SK-N-MC (cell line): ENCODE results near the gene VASN.
"Not testable (repeated sequence)": the region's sequence is repeated elsewhere in the genome, so short reads cannot be mapped to it uniquely, and the experiment has no call there.

Experiments
- DNase-seq: peaks from one replicate; pipeline ENCODE4 v3.0.0-alpha.2; 2011; ENCODE audit warnings: low read depth, low spot score
- H3K27ac ChIP-seq: fragments of 200-600 bp; sonication (generic); 2 replicates; pipeline ENCODE4 v1.5.1; 2016; ENCODE audit warnings: mixed run types
- H3K36me3 ChIP-seq: fragments of 200-600 bp; sonication (generic); 2 replicates; pipeline ENCODE4 v1.6.1; 2017; ENCODE audit warnings: antibody characterized with exemption, low read length, mixed read lengths; ENCODE audit not compliant: insufficient read depth
- H3K4me3 ChIP-seq: fragments of 200-600 bp; sonication (generic); 2 replicates; pipeline ENCODE4 v1.5.1; 2016
- H3K9ac ChIP-seq: fragments of 200-600 bp; sonication (generic); 2 replicates; pipeline ENCODE4 v1.8.0; 2017; ENCODE audit warnings: mixed run types, mixed read lengths; ENCODE audit not compliant: insufficient read length
- H3K9me3 ChIP-seq: fragments of 200-600 bp; sonication (generic); 2 replicates; pipeline ENCODE4 v1.6.1; 2017; ENCODE audit warnings: low read depth, mild to moderate bottlenecking, antibody characterized with exemption, low read length, moderate library complexity, mixed read lengths
- EZH2 ChIP-seq: fragments of 200-600 bp; sonication (generic); IDR thresholded peaks from one replicate; pipeline ENCODE4 v1.6.1; 2017; ENCODE audit warnings: antibody characterized with exemption
- FOXP2 ChIP-seq: optimal IDR thresholded peaks from 2 replicates; pipeline ENCODE3; 2011; ENCODE audit warnings: mild to moderate bottlenecking, moderate library complexity; ENCODE audit not compliant: insufficient read depth; ENCODE audit errors: extremely low read length, control extremely low read depth
- POLR2AphosphoS5 ChIP-seq: IDR thresholded peaks from 2 replicates; pipeline ENCODE4 v1.6.1; 2012; ENCODE audit warnings: mild to moderate bottlenecking, low read depth, low read length, borderline replicate concordance

Gene VASN

DNA sequence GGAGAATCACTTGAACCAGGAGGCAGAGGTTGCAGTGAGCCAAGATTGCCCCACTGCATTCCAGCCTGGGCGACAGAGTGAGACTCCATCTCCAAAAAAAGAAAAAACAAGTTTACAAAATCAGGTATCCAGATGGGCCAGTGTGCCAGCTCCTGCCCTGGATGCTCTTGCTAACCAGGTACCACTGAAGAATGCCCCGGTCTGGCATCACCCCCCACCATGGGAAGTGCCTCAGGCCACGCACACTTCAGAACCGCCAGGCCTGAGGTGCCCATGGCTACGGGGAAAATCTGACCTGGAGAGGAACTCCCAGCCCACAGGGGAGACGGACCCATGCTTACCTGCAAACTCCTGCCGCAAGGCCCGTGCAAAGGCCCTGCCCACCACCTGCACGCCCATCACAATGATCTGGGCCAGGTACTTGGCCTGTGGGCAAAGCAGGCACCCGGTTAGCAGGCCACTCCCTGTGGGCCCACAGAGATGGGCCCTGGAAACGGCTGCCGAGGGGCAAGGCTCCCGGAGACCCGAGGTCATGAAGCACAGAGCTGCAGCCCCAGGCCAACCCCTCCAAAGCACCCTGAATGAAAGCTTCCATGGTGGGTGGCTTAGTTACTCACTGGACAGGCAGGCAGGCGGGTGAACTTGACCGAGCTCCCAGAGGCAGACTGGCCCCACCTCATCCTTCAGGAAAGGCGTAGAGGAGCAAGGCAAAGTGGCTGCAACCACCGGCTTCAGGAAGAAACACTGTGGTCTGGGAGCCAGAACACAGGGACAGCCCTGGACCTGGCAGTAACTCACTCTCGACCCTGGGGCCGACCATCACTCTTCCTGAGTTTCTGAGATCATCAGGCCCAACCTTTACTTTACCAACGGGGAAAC lies 28.5 kb upstream of the VASN start:
- no peak for DNase-seq
- no peak overlapping the region for H3K27ac ChIP-seq
- H3K9ac ChIP-seq = no peak overlapping the region
- TF ChIP-seq POLR2AphosphoS5 (no peak), FOXP2 (no peak), EZH2 (no peak)
- H3K4me3 ChIP-seq = no peak overlapping the region
- no peaks in the 10 kb centered on the region for H3K9me3 ChIP-seq
- H3K36me3 ChIP-seq = peaks cover 11% of the 10 kb centered on the region; the same call in 1 of the 2 replicates

GRCh38 chr16:4344300-4344982 lies 27.2 kb upstream of the VASN start:
- H3K4me3 ChIP-seq, DNase-seq, H3K9ac ChIP-seq, H3K9me3 ChIP-seq: not testable (repeated sequence)
- Histone ChIP-seq H3K27ac (peak overlapping the region; percentile 75), H3K36me3 (peaks cover 13% of the 10 kb centered on the region; the same call in 1 of the 2 replicates)

DNA sequence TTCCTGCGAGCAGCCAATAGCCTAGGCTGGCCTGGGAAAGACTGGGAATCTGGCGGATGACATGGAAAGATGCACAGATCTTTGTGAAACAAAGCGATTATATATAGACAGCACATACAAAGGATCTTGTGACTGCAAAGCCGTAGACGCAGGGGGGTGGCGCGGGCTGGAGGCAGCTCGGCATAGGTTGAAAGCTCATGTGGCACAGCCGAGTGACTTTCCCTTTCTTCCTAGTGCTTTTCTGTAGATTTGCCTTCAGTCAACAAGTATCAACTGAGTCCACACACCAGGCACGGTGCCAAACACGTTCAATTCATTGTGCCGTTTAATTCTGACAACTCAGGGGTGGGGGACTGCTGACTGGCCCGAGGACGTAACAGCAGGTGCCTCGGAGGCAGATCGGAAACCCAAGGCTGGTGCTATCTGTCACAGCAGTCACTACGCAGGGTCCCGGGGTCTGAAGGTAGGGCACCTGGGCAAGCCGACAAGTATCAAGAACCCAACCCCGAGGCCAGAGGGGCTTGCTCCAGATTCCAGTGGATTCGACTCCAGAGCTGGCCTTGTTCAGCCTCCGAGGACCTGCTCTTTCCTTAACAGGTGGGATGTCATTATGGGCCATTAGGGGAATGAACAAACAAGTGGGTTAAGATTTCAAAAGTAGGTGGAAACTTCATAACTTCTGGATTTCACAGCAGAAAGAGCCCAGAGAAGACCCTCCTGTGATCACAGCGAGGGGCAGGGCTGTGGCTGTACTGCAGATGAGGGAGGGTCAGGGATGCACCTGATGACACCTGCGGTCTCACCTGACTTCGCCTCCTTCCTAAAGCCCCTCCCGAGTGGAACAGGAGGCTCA lies 26.4 kb upstream of the VASN start:
- Histone ChIP-seq H3K36me3 (peaks cover 15% of the 10 kb centered on the region; the same call in 1 of the 2 replicates), H3K4me3 (no peak overlapping the region), H3K9me3 (no peaks in the 10 kb centered on the region), H3K27ac (peak overlapping the region; percentile 75), H3K9ac (no peak overlapping the region)
- no peak for DNase-seq
- TF ChIP-seq EZH2 (no peak), POLR2AphosphoS5 (peak; percentile 4; the same call in 1 of the 2 replicates), FOXP2 (no peak)

- DNase-seq = no peak
- TF ChIP-seq POLR2AphosphoS5 (no peak), EZH2 (no peak), FOXP2 (no peak)
- Histone ChIP-seq H3K36me3 (peaks cover 8% of the 10 kb centered on the region; the same call in 1 of the 2 replicates), H3K9me3 (no peaks in the 10 kb centered on the region), H3K27ac (no peak overlapping the region), H3K9ac (no peak overlapping the region), H3K4me3 (no peak overlapping the region)
These were observed 25.5 kb upstream of the VASN start for GRCh38 chr16:4345836-4346781.

DNA sequence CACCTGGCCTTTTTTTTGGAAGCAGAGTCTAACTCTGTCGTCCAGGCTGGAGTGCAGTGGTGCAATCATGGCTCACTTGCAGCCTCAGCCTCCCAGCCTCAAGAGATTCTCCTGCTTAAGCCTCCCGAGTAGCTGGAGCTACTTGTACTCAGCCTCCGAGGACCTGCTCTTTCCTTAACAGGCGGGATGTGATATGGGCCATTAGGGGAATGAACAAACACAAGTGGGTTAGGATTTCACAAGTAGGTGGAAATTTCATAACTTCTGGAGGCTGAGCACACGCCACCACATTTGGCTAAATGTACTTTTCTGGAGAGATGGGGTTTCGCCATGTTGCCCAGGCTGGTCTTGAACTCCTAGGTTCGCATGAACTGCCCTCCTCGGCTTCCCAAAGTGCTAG lies 24.6 kb upstream of the VASN start:
- H3K4me3 ChIP-seq = no peak overlapping the region
- TF ChIP-seq FOXP2 (no peak), POLR2AphosphoS5 (no peak), EZH2 (no peak)
- peaks cover 8% of the 10 kb centered on the region; the same call in 1 of the 2 replicates for H3K36me3 ChIP-seq
- no peak overlapping the region for H3K9ac ChIP-seq
- no peaks in the 10 kb centered on the region for H3K9me3 ChIP-seq
- no peak overlapping the region for H3K27ac ChIP-seq
- DNase-seq = no peak

DNA sequence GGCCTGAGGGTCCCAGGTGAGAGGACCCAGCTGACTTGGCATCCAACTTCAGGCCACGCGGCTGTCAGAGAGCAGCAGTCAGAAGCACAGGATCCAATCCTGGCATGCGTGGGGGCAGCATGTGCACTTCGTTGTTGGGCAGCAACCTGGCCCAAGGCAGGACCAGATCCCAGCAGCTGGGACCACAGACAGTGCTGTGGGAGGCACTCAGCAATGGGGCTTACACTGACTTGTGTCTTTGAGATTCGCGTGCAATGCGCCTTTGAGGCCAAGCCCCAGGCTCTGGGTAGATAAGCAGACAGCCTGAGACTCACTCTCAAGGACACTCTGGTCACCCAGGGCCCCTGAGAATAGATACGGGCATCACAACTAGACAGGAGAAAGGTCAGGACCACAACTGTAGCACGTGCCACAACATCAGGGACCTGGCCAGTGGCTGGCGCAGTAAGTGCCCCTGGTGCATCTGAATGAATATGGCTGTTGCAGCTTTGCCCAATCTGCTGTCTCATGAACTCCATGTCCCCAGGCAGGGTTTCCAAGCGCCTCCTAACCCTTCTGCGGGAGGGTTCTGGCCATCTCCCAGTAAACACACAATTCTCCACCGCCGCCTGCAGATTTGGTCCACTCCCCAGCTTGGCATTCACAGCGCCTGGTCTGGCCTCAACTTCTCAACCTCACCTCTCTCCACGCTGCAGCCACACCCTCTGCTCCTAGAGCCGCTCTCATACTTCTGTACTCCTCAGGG lies 23.7 kb upstream of the VASN start:
- TF ChIP-seq FOXP2 (no peak), POLR2AphosphoS5 (no peak), EZH2 (no peak)
- DNase-seq = no peak

GRCh38 chr16:4349332-4349731 lies 22.3 kb upstream of the VASN start:
- Histone ChIP-seq H3K4me3 (no peak overlapping the region), H3K27ac (no peak overlapping the region)
- TF ChIP-seq EZH2 (no peak), FOXP2 (no peak), POLR2AphosphoS5 (no peak)

More for the DNA sequence above, 23.7 kb upstream of the VASN start:
- H3K36me3 ChIP-seq = peaks cover 8% of the 10 kb centered on the region; the same call in 1 of the 2 replicates
- no peaks in the 10 kb centered on the region for H3K9me3 ChIP-seq
- H3K27ac ChIP-seq = no peak overlapping the region
- H3K9ac ChIP-seq = no peak overlapping the region
- no peak overlapping the region for H3K4me3 ChIP-seq

More at GRCh38 chr16:4349332-4349731, 22.3 kb upstream of the VASN start:
- Histone ChIP-seq H3K9ac (peak overlapping the region; percentile 41), H3K36me3 (peaks cover 8% of the 10 kb centered on the region; the same call in 1 of the 2 replicates), H3K9me3 (no peaks in the 10 kb centered on the region)
- no peak for DNase-seq
